HCT116 (cell line): ENCODE measurements around the gene AKT3. TPM values are rescaled to one million over a fixed set of nuclear protein-coding genes. Genes with fewer than 3 reads are reported as not detected.

Experiments used
- ATAC-seq: fragments of 200-7000 bp; cut with Tn5 transposase; 2 replicates; pipeline ENCODE4 v1.9.1; 2020; ENCODE audit warnings: mild to moderate bottlenecking, moderate library complexity
- BruUV-seq: library from RNA; stranded (reverse); fragments of 400-500 nt; replicated peaks from 2 replicates; lab custom pipeline; 2021; lab: Mats Ljungman, UMichigan
- CTCF ChIA-PET: fragments of 300-600 bp; sonication (Branson Sonifier 250); formaldehyde crosslinking; loops from one replicate; lab custom pipeline; 2021; ENCODE audit warnings: antibody characterized with exemption; lab: Charles Lee
- POLR2A ChIA-PET: fragments of 300-600, 350-600 bp; sonication (Branson Sonifier 250); formaldehyde crosslinking; loops from one replicate; lab custom pipeline; 2021; ENCODE audit warnings: antibody characterized with exemption; lab: Charles Lee
- RAD21 ChIA-PET, 2 experiments: fragments of 300-600 bp; sonication (Branson Sonifier 250); formaldehyde crosslinking; loops; one replicate each; lab custom pipeline; 2023; ENCODE audit warnings: low total read pairs in 2 of 2; ENCODE audit not compliant: uncharacterized antibody in 2 of 2, unreplicated experiment in 2 of 2, low non-redundant PET in 1 of 2; lab: Charles Lee
- DNase-seq: peaks from one replicate; pipeline ENCODE4 v3.0.0-alpha.2; 2010; ENCODE audit warnings: low read depth, low spot score
- H2AFZ ChIP-seq: fragments of 200-600 bp; shearing (Covaris generic), sonication (generic); 2 replicates; pipeline ENCODE4 v1.6.1; 2017; ENCODE audit warnings: low read depth, mixed run types, mixed read lengths, antibody characterized with exemption, low read length; ENCODE audit not compliant: poor library complexity, severe bottlenecking
- H3K27ac ChIP-seq: 2 replicates; pipeline ENCODE4 v1.5.1; 2012; ENCODE audit warnings: low read depth, low read length
- H3K27me3 ChIP-seq: fragments of 200-600 bp; sonication (generic); 2 replicates; pipeline ENCODE4 v1.6.1; 2016; ENCODE audit warnings: mixed run types, low read length, mixed read lengths; ENCODE audit not compliant: insufficient read depth
- H3K36me3 ChIP-seq, 2 experiments: fragments of 200-500 bp in 1 of 2; fragments of 200-600 bp in 1 of 2; sonication (Bioruptor generic) in 1 of 2; sonication (generic) in 1 of 2; 2 replicates each; pipeline versions ENCODE4 v1.5.1 to v1.6.1; 2014 to 2016; ENCODE audit warnings: low read length in 2 of 2, inconsistent platforms in 1 of 2, mixed read lengths in 1 of 2, mixed run types in 1 of 2; ENCODE audit not compliant: insufficient read depth in 2 of 2, control insufficient read depth in 1 of 2
- H3K4me1 ChIP-seq, 2 experiments: fragments of 200-600 bp in 1 of 2; sonication (generic) in 1 of 2; 2 replicates each; pipeline versions ENCODE4 v1.5.1 to v1.6.1; 2012 to 2017; ENCODE audit warnings: low read length in 2 of 2, inconsistent platforms in 1 of 2, mild to moderate bottlenecking in 1 of 2, mixed read lengths in 1 of 2, mixed run types in 1 of 2, moderate library complexity in 1 of 2; ENCODE audit not compliant: insufficient read depth in 2 of 2, control insufficient read depth in 1 of 2
- H3K4me2 ChIP-seq: fragments of 200-600 bp; sonication (generic); 2 replicates; pipeline ENCODE4 v1.6.1; 2017; ENCODE audit warnings: mixed run types, low read length, mixed read lengths
- H3K4me3 ChIP-seq, 2 experiments: fragments of 200-600 bp in 1 of 2; sonication (generic) in 1 of 2; replicated peaks in 1 of 2; 2 replicates each; pipeline ENCODE4 v1.5.1; 2011 to 2016; ENCODE audit warnings: low read length in 2 of 2, control low read depth in 1 of 2, low read depth in 1 of 2, mild to moderate bottlenecking in 1 of 2, mixed read lengths in 1 of 2, mixed run types in 1 of 2
- H3K79me2 ChIP-seq: fragments of 200-600 bp; sonication (generic); 2 replicates; pipeline ENCODE4 v1.6.1; 2017; ENCODE audit warnings: mild to moderate bottlenecking, mixed run types, low read length, moderate library complexity, mixed read lengths; ENCODE audit not compliant: insufficient read depth
- H3K9ac ChIP-seq: fragments of 200-600 bp; sonication (generic); 2 replicates; pipeline ENCODE4 v1.6.1; 2016; ENCODE audit warnings: low read length, mixed read lengths
- H3K9me2 ChIP-seq: fragments of 200-600 bp; sonication (generic), shearing (Covaris generic); 2 replicates; pipeline ENCODE4 v1.6.1; 2017; ENCODE audit warnings: mixed run types, mild to moderate bottlenecking, moderate library complexity; ENCODE audit not compliant: insufficient read depth
- H3K9me3 ChIP-seq, 2 experiments: fragments of 200-500 bp in 1 of 2; fragments of 200-600 bp in 1 of 2; sonication (Bioruptor generic) in 1 of 2; sonication (generic) in 1 of 2; 2 replicates each; pipeline ENCODE4 v1.6.1; 2014 to 2017; ENCODE audit warnings: low read length in 2 of 2, mixed read lengths in 2 of 2, inconsistent platforms in 1 of 2, low read depth in 1 of 2, mild to moderate bottlenecking in 1 of 2, mixed run types in 1 of 2, moderate library complexity in 1 of 2; ENCODE audit not compliant: control insufficient read depth in 1 of 2, insufficient read depth in 1 of 2
- H4K20me1 ChIP-seq: fragments of 200-600 bp; sonication (generic), shearing (Covaris generic); 2 replicates; pipeline ENCODE4 v1.6.1; 2017; ENCODE audit warnings: mixed run types, mild to moderate bottlenecking, moderate library complexity; ENCODE audit not compliant: insufficient read depth
- CBX3 ChIP-seq: IDR thresholded peaks from 2 replicates; pipeline ENCODE4 v1.6.1; 2012; ENCODE audit warnings: low read depth
- EGR1 ChIP-seq: IDR thresholded peaks from 2 replicates; pipeline ENCODE4 v1.6.1; 2012; ENCODE audit warnings: low read depth
- ELF1 ChIP-seq: IDR thresholded peaks from 2 replicates; pipeline ENCODE4 v1.6.1; 2012; ENCODE audit warnings: low read depth, borderline replicate concordance
- EZH2 ChIP-seq: fragments of 200-600 bp; sonication (generic); IDR thresholded peaks from 2 replicates; pipeline ENCODE4 v1.6.1; 2017; ENCODE audit warnings: antibody characterized with exemption, mixed run types
- JUND ChIP-seq: IDR thresholded peaks from 2 replicates; pipeline ENCODE4 v1.6.1; 2012
- POLR2AphosphoS5 ChIP-seq: IDR thresholded peaks from 2 replicates; pipeline ENCODE4 v1.6.1; 2011; ENCODE audit warnings: mild to moderate bottlenecking, low read depth, low read length, moderate library complexity
- RAD21 ChIP-seq: IDR thresholded peaks from 2 replicates; pipeline ENCODE4 v1.6.1; 2012; ENCODE audit warnings: low read depth, mild to moderate bottlenecking
- SIN3A ChIP-seq: IDR thresholded peaks from 2 replicates; pipeline ENCODE4 v1.6.1; 2012; ENCODE audit warnings: low read depth
- SP1 ChIP-seq: IDR thresholded peaks from 2 replicates; pipeline ENCODE4 v1.6.1; 2012; ENCODE audit warnings: low read depth
- SRF ChIP-seq: IDR thresholded peaks from 2 replicates; pipeline ENCODE4 v1.6.1; 2012; ENCODE audit warnings: low read depth
- TCF7L2 ChIP-seq: IDR thresholded peaks from 2 replicates; pipeline ENCODE4 v1.7.0; 2011; ENCODE audit warnings: borderline replicate concordance, inconsistent platforms; ENCODE audit not compliant: insufficient read depth, insufficient read length; ENCODE audit errors: extremely low read depth
- YY1 ChIP-seq: IDR thresholded peaks from 2 replicates; pipeline ENCODE4 v1.6.1; 2011; ENCODE audit warnings: low read length, low read depth, moderate library complexity, mild to moderate bottlenecking; ENCODE audit not compliant: insufficient replicate concordance; ENCODE audit errors: extremely low read depth
- ZFX ChIP-seq: fragments of 450-650 bp; IDR thresholded peaks from 2 replicates; pipeline ENCODE4 v1.6.1; 2017
- ZNF274 ChIP-seq: fragments of 200-500 bp; sonication (Bioruptor generic); IDR thresholded peaks from 2 replicates; pipeline ENCODE4 v1.6.1; 2014; ENCODE audit warnings: mild to moderate bottlenecking, low read depth, low read length, inconsistent platforms
- intact Hi-C: fragments of 100-400 bp; cut with micrococcal nuclease; formaldehyde crosslinking; loops from 2 replicates; pipeline ENCODE4 v1.10.0; 2022
- total RNA-seq: library from RNA; stranded (reverse); gene quantifications from one replicate; pipeline ENCODE4 v1.2.1, GENCODE V29; 2021; ENCODE audit not compliant: unreplicated experiment
- TF ChIP-seq, protein P1 (sequence below): IDR thresholded peaks from 2 replicates; pipeline ENCODE4 v1.6.1; 2012
- TF ChIP-seq, protein P2 (sequence below): IDR thresholded peaks from 2 replicates; pipeline ENCODE4 v1.6.1; 2012; ENCODE audit warnings: low read depth
- TF ChIP-seq, protein P3 (sequence below): IDR thresholded peaks from 2 replicates; pipeline ENCODE4 v1.6.1; 2011; ENCODE audit warnings: mild to moderate bottlenecking, low read length, moderate library complexity; ENCODE audit not compliant: insufficient replicate concordance; ENCODE audit errors: extremely low read depth
- TF ChIP-seq, protein P4 (sequence below), 3 experiments: fragments of 200-600 bp in 1 of 3; sonication (generic) in 1 of 3; IDR thresholded peaks in 2 of 3; conservative IDR thresholded peaks in 1 of 3; 2 replicates each; pipeline ENCODE4 v1.5.1; 2012 to 2017; ENCODE audit warnings: low read depth in 2 of 3, low read length in 2 of 3, antibody characterized with exemption in 1 of 3, borderline replicate concordance in 1 of 3, control low read depth in 1 of 3, mild to moderate bottlenecking in 1 of 3, mixed read lengths in 1 of 3, mixed run types in 1 of 3, moderate library complexity in 1 of 3; ENCODE audit not compliant: insufficient read depth in 1 of 3

Gene AKT3
- total RNA-seq, 1 experiment from 2014 or later: 0.49 TPM

DNA sequence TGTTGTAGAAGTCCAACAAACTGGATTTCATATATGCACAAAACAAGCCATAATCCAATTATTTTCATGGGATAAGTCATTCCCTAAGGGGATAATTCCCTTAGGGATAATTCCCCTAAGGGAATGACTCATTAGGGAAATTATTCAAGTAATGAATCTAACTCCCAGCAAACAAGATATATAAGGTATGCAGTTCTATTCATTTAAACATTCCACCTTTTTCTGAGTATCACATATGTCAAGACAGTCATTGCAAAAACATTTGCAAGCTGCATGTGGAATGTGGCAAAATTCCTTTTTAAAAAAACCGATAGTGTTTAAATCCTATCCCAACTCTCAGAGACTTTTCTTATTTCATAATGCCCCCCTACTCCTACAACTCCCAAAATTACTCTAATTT lies 131.2 kb downstream of the AKT3 start:
- ChIA-PET RAD21 (no interaction called here), POLR2A (no interaction called here), CTCF (no interaction called here)
- Histone ChIP-seq H3K4me2 (no peak overlapping the region), H3K79me2 (no peaks in the 10 kb centered on the region), H3K27ac (no peak overlapping the region), H2AFZ (no peak overlapping the region), H3K4me1 (no peaks in the 10 kb centered on the region), H4K20me1 (no peaks in the 10 kb centered on the region), H3K36me3 (no peaks in the 10 kb centered on the region), H3K9me2 (no peaks in the 10 kb centered on the region), H3K27me3 (peaks cover 23% of the 10 kb centered on the region), H3K9ac (no peak overlapping the region), H3K4me3 (no peak overlapping the region), H3K9me3 (no peaks in the 10 kb centered on the region)
- intact Hi-C loops: no loop called here
- no peak for ATAC-seq
- no peak for DNase-seq
- BruUV-seq: no TSS peak
- TF ChIP-seq CBX3 (no peak), POLR2AphosphoS5 (no peak), ELF1 (no peak), ZNF274 (no peak), RAD21 (no peak), EZH2 (no peak), JUND (no peak), SRF (no peak), EGR1 (no peak), ZFX (no peak), SP1 (no peak), TCF7L2 (no peak), YY1 (no peak), SIN3A (no peak)
- TF ChIP-seq, protein P1, sequence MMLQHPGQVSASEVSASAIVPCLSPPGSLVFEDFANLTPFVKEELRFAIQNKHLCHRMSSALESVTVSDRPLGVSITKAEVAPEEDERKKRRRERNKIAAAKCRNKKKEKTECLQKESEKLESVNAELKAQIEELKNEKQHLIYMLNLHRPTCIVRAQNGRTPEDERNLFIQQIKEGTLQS: no peak
- TF ChIP-seq, protein P2, sequence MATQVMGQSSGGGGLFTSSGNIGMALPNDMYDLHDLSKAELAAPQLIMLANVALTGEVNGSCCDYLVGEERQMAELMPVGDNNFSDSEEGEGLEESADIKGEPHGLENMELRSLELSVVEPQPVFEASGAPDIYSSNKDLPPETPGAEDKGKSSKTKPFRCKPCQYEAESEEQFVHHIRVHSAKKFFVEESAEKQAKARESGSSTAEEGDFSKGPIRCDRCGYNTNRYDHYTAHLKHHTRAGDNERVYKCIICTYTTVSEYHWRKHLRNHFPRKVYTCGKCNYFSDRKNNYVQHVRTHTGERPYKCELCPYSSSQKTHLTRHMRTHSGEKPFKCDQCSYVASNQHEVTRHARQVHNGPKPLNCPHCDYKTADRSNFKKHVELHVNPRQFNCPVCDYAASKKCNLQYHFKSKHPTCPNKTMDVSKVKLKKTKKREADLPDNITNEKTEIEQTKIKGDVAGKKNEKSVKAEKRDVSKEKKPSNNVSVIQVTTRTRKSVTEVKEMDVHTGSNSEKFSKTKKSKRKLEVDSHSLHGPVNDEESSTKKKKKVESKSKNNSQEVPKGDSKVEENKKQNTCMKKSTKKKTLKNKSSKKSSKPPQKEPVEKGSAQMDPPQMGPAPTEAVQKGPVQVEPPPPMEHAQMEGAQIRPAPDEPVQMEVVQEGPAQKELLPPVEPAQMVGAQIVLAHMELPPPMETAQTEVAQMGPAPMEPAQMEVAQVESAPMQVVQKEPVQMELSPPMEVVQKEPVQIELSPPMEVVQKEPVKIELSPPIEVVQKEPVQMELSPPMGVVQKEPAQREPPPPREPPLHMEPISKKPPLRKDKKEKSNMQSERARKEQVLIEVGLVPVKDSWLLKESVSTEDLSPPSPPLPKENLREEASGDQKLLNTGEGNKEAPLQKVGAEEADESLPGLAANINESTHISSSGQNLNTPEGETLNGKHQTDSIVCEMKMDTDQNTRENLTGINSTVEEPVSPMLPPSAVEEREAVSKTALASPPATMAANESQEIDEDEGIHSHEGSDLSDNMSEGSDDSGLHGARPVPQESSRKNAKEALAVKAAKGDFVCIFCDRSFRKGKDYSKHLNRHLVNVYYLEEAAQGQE: no peak
- TF ChIP-seq, protein P3, sequence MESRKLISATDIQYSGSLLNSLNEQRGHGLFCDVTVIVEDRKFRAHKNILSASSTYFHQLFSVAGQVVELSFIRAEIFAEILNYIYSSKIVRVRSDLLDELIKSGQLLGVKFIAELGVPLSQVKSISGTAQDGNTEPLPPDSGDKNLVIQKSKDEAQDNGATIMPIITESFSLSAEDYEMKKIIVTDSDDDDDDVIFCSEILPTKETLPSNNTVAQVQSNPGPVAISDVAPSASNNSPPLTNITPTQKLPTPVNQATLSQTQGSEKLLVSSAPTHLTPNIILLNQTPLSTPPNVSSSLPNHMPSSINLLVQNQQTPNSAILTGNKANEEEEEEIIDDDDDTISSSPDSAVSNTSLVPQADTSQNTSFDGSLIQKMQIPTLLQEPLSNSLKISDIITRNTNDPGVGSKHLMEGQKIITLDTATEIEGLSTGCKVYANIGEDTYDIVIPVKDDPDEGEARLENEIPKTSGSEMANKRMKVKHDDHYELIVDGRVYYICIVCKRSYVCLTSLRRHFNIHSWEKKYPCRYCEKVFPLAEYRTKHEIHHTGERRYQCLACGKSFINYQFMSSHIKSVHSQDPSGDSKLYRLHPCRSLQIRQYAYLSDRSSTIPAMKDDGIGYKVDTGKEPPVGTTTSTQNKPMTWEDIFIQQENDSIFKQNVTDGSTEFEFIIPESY: no peak
- TF ChIP-seq, protein P4, sequence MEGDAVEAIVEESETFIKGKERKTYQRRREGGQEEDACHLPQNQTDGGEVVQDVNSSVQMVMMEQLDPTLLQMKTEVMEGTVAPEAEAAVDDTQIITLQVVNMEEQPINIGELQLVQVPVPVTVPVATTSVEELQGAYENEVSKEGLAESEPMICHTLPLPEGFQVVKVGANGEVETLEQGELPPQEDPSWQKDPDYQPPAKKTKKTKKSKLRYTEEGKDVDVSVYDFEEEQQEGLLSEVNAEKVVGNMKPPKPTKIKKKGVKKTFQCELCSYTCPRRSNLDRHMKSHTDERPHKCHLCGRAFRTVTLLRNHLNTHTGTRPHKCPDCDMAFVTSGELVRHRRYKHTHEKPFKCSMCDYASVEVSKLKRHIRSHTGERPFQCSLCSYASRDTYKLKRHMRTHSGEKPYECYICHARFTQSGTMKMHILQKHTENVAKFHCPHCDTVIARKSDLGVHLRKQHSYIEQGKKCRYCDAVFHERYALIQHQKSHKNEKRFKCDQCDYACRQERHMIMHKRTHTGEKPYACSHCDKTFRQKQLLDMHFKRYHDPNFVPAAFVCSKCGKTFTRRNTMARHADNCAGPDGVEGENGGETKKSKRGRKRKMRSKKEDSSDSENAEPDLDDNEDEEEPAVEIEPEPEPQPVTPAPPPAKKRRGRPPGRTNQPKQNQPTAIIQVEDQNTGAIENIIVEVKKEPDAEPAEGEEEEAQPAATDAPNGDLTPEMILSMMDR (IDR thresholded peaks at IDR 0.05 in 2 of 3, conservative IDR thresholded peaks at IDR 0.05 in 1 of 3; ENCODE audit: borderline replicate concordance in 1 of 3, insufficient read depth in 1 of 3, low read depth in 2 of 3, low read length in 2 of 3): no peak
